NCI-H524 treated with DMSO at 0.1 percent for 48 hours (cell line): Measurements from ENCODE around the gene CDKL5.
"Not testable (repeated sequence)": the region's sequence is repeated elsewhere in the genome, so short reads cannot be mapped to it uniquely, and the experiment has no call there.

Source experiments
- DNase-seq: peaks from one replicate; lab custom pipeline; 2025; lab: John Stamatoyannopoulos, UW

Gene CDKL5

DNA sequence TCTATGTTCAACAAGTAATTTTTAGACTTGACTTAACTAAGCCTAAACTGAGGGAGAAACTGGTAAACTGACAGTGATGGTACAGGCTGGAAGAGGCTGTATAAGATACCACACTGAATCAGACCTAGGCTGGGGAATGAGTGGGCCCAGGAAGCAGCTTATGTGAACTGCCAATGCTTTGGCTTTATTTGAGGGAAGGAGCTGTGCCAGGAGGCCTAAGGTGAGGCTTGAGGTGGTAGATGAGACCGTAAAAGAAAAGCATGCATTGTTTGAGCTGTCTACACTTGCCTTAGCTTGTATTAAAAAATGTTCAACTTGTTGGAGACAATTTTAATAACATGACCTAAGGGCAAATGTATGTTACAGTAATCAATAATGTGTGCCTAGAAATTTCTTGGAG lies 150.3 kb downstream of the CDKL5 start:
- DNase-seq, result no peak

DNA sequence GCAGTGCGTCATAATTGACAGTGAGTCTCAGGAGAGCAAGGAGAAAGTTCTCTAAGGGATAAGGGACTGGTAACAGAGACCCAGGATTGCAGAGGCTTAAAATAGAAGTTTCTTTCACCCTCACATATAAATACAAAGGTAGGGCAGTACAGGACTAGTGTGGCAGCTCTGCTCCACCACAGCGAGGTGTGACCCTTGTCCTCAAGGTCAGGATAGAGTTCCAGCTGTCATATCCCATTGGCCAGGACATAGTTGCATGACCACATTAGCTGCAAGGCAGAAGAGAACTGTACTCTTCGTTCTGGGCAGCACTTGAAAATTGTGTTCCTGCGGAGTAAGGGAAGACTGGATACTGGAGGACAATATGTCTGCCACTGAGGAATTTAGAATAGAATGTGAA lies 152.0 kb downstream of the CDKL5 start:
- DNase-seq, result no peak

DNA sequence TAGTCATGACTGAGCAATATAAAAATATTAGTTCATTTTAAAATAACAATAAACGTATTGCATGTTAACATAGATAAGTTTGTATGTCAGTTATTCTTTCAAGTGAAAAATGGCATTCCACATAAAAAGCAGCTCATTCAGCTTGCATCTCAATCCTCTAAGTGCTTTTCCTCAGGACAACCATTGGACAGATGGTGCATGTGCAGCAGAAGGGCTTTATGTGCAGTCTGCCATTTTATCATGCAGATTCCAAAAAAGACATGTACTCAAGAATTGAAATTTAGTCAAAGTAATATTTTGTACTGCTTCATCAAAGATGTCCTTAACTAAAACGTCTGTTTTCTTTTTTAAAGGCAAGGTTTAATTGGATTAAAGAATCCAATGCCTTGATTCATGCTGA lies 153.1 kb downstream of the CDKL5 start:
- DNase-seq, result peak; percentile 54

DNA sequence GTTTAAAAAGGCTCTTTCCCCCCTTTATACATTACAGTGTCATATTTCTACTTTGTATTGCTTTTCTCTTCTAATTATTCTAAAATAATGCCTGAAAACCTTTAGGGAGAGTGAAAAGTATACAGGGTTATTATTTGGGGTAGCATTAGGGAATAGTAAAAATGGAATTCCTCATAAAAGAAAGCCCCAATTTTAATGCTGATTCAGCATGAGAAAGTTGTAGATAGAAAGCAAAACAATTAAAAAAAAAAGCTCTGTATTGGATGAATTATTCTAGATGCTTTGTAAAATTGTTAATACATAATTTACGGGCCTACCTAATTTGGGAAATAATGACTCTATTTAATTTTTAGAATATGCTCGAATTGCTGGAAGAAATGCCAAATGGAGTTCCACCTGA lies 154.1 kb downstream of the CDKL5 start:
- no peak for DNase-seq

DNA sequence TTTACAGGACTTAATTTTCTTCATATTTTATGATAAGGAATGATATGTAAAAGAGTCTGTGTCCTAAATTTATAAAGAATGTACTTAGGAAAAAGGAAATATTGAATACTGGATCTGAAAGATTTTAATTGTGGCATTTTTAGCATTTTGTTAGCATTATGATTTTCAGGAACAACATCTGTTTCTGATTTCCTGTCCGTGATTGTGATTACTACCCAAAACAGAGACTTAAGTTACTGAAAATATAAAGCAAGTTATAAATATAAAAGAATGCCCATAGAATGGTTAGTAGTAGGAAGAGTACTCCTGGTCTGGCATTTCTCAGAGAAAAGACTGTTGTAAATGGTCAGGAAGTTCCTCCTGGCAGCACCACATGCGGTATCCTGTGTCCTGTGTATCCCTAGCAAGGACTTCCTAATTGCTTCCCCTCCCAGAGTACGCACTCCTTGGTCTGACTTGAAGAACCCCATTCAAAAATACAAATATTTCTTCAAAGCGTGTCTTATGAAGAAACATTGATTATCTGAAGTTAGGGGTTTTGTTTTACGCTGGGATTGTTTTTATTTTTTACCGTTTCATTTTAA lies 157.6 kb downstream of the CDKL5 start:
- DNase-seq, result no peak

DNA sequence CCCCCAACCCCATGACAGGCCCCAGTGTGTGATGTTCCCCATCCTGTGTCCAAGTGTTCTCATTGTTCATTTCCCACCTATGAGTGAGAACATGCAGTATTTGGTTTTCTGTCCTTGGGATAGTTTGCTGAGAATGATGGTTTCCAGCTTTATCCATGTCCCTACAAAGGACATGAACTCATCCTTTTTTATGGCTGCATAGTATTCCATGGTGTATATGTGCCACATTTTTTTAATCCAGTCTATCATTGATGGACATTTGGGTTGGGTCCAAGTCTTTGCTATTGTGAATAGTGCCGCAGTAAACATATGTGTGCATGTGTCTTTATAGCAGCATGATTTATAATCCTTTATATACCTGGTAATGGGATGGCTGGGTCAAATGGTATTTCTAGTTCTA lies 163.9 kb downstream of the CDKL5 start:
- not testable (repeated sequence) for DNase-seq

DNA sequence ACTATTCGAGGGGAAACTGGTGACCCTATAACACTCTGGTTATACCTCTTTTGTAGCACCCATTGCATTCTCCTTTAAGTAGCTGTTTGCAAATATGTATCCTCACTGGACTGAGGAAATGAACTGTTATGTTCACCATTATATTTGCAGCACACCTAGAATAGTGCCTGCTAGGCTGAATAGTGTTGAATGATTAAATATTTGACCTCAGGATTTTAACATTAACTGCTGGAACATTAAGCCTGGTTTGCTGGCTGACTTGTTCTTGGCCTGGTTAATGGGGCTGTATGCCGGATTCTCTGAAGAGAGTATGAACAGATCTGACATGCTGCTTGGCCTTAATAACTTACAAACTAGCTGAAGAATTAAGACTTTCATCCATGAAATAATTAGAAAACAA lies 166.4 kb downstream of the CDKL5 start:
- DNase-seq, result no peak

DNA sequence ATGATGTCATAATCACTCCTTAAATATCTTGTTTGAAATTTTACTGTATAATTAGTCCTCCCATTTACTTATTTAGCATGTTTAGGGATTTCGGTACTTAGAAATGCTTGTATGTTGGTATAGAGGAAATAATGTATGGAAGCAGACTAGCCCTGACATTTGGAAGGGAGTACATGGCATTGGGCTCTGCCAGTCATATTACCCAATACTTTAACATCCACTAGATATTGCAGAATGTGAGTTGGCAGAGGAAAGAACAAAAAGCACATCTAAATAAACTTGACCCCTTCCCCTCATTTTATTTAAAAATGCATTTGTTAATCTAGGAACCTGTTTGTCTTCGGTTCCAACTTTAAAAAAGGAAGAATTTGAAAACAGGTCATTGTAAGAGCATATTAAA lies 168.7 kb downstream of the CDKL5 start:
- DNase-seq, result no peak

DNA sequence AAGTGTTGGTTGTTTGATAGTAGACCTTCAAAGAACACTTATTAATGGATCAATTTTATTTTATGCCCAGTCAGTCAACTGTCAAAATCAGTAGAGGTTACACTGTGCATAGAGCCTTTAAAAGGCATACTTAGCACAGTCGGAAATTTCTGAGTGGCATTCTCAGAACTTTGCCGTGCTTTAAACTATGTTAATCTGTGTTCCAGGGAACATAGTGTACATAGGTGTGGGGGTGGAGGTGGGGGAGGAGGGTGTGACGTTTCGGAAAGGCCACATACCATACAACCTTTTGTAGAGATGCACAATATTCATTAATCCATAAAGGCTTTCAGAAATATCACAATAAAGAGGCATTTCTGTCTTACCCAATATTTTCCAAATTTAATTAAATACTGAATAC lies 170.7 kb downstream of the CDKL5 start:
- DNase-seq, result no peak

DNA sequence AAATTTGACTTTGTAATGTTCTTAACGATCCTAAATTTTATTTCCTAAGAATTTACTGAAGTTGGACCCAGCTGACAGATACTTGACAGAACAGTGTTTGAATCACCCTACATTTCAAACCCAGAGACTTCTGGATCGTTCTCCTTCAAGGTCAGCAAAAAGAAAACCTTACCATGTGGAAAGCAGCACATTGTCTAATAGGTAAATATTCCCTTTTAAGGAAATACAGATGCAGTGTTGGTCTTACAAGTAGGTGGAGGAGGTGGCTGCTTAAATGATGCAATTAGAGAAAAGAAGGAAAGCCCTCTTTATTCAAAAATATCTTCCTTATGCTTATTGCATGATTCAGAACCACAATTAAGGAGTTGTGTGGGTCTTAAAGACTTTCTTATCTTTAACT lies 173.0 kb downstream of the CDKL5 start:
- DNase-seq, result no peak

DNA sequence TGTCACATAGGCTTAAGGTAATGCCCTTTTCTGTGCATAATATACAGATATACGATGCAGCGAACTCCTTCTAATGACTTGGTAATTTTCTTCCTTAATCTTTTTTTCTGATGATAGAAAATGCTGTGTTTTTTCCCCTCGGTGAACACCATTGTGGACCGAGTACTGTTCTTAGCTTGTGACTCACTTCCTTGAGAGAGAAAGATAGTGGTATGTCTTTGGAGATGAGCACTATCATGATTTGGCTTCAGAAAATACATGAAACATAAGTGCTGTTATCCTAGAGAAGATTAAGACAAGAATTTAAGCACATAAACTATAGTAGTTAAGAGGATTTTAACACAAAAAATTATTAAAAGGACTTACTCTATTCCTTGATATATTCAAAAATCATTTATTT lies 182.6 kb downstream of the CDKL5 start:
- no peak for DNase-seq

DNA sequence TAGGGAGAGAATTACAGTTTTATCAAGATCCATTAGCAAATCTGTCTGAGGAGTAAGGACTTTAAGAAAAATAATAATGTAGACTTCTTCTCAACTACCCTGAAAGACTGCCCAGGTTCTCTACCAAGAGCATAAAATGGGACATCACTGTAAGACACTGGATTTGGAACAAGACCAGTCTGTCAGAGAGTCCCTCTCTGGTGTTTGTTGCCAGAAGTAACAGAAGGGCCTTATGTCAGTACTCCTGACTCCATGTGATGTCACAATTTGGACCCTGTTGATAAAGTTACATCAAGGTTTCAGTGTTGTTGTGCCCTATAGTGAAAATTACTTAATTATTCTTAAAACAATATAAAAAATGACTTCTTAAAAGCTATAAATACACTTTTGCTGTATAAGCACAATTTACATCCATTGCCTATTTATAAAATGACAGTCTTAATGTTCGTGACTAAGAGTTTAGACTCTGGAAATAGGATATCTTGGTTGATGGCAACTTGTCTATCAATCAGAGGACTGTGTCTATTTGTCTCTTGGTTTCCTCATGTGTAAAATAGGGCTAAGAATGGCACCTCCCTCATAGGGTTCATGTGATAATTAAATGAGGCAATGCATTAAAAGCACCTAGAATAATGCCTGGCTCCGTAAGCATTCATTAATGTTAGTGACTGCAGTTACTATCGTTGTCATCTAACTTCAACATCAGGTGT lies 188.7 kb downstream of the CDKL5 start:
- no peak for DNase-seq

DNA sequence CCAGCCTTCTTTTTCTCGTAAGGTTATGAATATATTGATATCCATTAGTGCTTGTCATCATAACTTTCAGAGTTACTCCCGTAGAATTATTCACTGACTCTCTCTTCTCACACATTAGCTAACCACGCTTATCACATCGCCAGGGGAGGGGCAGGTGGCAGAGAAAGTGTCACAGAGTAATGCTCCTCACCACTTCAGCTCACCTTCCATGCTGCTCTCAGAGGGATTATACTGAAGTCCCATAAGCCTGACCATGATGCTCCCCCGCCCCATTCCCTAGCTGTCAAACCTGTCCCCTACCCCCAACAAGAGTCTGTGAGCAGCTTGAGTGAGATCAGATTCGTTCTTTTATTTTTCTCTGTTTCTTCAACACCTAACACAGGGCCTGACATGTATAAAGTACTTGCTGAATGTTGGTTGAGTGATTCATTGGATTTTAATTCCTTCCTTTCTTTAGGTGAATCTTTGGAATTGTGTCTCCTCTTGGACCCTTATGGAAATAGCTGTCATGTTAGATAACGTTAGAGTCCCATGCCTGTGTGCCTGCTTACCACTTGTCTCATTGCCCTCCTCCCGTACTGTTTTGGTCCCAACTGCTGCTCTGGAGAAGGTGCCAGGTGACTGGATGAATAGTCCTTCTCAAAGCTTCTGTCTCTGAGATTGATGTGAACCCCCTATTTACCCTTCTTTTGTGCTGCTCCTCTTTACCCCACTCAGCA lies 191.4 kb downstream of the CDKL5 start:
- peak; percentile 7 for DNase-seq

DNA sequence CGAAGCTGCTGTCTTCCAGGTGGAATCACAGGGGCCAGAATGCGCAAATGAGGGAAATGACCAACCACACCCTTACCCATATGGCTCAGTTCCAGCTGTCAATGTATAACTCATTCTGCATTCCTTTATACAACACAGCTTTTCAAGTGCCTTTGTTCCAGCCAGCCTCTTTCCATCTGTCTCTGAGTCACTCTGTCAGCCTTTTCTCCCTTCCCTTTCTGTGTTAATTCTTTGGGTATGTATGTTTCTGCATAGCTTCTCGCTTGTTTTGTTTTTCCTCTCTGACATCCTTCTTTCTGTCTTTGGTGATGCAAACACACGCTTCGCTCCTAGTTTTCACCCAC lies 192.0 kb downstream of the CDKL5 start:
- peak; percentile 14 for DNase-seq

DNA sequence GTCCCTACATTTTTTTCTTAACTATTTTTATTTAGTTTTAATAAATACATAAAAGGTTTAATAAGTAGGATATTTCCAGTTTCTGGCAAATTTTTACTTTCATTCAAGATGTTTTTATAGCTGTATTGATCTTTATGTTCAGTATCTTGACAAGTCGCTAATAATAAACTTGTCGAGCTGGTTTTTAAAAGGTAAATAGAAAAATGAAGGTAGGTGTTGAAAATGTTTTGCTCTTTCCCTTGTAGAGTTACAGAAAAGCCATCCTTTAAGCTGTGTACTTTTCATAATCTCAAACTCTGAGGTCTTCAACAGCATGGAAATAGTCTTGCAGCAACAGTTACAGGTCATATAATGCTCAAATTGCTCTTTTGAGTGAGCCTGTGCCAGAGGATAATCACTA lies 193.9 kb downstream of the CDKL5 start:
- DNase-seq, result no peak

DNA sequence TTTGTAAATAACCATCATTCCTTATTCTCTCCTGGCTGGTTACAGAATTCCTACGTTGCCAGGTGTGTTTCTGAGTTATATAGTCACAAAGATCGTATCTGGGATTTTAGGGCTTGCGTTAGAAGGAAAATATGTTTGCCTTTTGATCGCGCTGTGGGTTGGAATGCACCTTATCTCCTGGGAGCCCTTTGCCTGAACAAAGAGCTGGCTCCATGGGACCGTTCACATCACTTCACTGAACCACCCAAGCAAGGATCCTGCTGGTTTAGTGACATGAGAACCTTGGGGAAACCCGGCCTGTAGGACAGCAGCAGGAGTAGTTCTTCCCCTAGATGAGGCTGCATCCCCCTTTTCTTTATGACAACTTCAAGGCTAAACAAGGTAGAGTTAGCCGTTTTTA lies 194.9 kb downstream of the CDKL5 start:
- DNase-seq, result no peak

DNA sequence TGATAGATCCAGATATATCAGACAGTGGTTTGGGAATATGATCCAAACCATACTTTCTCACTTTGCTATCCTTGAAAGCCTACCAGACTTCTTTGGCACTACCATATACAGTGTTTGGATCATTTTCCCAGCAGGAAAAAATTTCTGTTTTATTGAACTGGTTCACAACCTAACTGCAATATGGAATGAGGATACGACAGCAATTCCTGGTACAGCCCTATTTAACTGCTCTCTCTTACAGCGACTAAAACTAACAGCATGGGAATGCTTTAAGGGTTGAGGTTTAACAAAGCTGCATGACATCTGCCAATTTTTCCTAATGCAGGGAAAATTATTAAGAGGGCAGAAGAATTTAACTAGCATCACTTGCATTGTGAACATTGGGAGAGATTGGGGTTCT lies 199.2 kb downstream of the CDKL5 start:
- DNase-seq, result no peak

DNA sequence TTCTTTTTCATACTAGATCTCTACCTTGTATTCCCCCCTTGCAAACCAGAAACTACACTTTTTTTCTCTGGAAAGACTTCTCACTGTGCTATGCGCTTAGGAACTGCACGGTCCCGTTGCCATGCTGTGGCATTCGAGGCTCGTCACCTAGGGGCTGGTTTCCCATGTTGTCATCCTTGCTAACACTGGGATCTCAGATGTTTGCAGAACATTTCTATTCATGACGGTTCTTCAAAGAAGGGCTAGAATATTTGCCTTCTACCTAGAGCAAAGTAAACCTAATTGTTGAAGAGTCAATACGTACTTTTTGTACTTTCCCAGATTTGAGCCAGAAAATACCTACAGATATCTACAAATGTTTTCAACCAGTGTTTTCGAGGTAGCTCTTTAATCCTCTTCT lies 205.5 kb downstream of the CDKL5 start:
- DNase-seq, result no peak

DNA sequence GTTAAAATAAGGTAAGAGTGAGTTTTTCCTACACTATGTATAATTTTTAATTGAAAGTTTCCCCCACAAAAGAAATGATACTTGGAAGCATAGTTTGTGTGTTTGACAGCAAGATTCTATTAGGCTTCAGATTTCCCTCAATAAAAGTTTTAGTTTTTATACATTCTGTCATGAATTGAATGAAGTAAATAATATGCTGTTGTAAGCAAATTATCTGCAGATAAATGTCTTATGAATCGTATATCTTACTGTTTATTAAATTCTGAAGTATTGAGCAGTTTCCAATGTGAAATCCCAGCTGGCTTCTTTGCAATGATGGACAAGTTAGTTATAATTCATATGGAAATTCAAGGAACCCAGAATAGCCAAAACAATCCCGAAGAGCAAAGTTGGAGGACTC lies 213.0 kb downstream of the CDKL5 start:
- no peak for DNase-seq

DNA sequence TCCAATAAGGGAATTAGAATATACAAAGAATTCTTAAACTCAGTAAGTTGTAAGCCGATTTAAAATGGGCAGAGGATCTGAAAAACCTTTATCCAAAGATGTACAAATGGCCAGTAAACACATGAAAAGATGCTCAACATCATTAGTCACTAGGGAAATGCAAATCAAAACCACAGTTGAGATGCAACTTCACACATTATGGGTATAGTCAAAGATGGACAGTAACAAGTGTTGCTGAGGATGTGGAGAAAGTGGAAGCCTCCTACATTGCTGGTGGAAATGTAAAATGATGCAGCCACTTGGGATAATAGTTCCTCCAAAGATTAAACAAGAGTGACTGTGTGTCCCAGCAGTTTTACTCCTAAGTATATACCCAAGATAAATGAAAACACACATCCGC lies 213.9 kb downstream of the CDKL5 start:
- no peak for DNase-seq

DNA sequence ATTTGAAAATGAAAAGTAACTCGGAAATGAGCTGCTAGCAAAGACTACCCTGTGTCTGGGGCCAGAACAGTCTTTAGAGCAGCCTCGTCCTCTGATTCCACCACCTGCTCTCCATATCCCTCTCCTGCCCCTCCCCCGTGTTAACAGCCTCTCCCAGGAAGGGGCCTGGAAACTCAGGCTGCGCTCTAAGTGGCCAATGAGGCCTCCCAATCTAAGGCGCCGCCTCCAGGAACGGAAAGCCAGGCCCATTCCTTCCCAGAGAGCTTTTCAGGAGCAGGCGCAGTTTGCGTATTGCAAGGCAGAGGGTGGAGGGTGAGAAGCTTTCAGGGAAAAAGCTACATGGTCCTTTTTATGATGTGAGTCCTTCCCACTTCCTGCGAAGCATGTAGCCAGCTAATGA lies 215.3 kb downstream of the CDKL5 start:
- peak; percentile 62 for DNase-seq

DNA sequence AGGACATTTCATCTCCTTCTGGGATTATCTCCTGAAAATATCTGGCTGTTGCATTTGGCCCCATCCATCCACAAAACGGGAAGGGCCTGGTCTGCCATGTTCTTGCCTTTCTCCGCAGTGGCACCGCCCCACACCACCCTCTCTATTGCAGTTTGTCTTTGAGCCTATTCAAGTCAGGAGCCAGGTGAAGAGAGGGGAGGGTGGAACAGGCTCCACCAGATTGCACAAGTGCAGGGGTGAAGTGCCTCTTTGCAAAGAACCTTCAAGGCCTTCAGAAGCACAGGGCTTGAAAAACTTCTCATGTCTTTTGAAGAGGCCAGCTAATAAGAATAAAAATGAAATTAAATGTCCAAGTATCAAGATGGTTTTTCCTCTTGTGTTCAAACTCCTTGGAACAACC lies 217.8 kb downstream of the CDKL5 start:
- no peak for DNase-seq

DNA sequence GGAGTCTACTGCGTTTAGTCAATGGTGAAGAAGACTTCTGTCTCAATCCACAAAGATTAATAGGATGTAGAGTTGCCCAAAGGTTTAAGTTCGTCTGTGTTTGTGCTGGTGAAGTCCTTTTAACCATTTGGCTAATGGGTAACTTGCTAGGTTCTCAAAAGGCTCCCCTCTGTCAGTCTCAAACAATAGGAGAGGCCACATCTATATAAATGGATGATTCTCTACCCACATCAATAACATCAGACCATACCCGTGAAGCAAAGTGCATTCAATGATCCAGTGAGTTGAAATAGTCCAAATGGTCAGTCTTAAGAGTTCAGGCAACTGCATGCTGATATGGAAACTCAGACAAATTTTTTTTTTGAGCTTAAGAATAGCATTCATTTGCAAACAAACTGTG lies 218.4 kb downstream of the CDKL5 start:
- no peak for DNase-seq

DNA sequence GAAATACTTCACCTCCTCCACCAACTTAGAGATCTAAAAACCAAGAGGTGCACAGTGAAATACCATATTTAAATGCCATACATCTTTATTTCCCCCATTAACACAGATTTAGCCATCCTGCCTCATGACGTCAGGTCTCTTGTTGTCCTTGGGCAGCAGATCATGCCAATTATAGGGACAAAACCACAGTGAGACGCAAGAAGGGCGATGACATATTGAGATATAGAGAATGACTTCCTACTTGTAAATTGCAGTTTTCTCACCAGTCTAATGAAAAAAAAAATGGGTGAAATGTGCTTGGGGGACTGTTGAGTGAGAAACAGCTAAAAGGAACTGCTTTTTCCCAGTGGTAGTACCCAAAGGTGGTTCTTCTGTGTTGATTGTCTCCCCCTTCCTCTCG lies 222.2 kb downstream of the CDKL5 start:
- DNase-seq, result no peak
